Activated CD8-positive, alpha-beta memory T cell treated with anti-CD3 and anti-CD28 coated beads for 4 hours (primary cell): ENCODE results near the gene MKLN1.
A peak's percentile ranks its signal among the peaks of the same experiment; 100 is the strongest.
"Not testable (repeated sequence)": the region's sequence is repeated elsewhere in the genome, so short reads cannot be mapped to it uniquely, and the experiment has no call there.

Source experiments
- DNase-seq, 2 donors: peaks; one replicate each; pipeline ENCODE4 v3.0.0-alpha.2; 2020; ENCODE audit warnings: low read depth in 2 of 2

Gene MKLN1

GRCh38 chr7:131327626-131328376 lies at the start of gene MKLN1:
MKLN1 (plus strand) TSS chr7:131327876; CDS start chr7:131327900, 24 bp downstream.
- peak; percentile 75 to 76 for DNase-seq

DNA sequence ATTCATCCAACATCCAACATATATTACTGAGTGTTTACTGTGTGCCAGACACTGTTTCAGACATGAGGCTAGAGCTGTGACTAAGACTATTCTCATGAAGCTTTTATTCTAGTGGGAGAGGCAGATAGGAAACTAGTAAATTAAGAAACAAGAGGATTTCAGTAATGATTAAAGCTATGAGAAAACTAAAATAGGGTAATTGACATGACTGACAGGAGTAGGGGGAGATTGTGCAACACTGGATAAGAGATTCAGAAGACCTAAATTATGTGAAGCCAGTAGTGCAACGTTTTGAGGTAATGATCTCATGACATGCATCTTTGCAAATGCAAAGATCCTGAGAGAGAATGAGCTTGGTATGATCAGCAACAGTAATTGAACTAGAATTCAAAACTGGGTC lies 48.6 kb upstream of the MKLN1 start:
- DNase-seq, result no peak

DNA sequence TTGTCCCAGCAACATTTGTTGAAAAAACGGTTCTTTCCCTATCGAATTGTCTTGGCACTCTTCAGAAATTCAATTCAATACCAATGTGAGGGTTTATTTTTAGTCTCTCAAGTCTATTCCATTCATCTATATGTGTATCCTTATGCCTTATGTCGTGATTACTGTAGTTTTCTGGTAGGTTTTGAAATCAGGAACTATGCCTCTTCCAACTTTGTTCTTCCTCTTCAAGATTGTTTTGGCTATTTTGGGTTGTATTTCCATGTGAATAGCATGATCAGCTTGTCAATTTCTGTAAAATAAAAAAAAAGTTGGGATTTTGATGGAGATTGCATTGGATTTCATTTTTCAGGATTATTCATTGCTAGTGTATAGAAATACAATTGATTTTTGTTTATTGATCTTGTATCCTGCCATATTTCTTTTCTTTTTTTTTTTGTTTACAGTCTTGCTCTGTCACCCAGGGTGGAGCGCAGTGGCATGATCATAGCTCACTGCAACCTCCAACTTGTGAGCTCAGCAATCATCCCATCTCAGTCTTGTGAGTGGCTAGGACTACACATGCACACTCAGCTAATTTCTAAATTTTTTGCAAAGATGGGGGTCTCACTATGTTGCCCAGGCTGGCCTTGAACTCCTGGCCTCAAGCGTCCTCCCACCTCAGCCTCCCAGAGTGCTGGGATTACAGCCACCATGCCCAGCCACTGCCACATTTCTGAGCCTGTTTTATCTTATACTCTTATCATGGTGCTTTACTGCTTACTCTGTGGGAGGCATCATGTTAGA lies 46.2 kb upstream of the MKLN1 start:
- DNase-seq, result no peak

- no peak for DNase-seq
Measured at GRCh38 chr7:131284702-131285419, 42.8 kb upstream of the MKLN1 start.

DNA sequence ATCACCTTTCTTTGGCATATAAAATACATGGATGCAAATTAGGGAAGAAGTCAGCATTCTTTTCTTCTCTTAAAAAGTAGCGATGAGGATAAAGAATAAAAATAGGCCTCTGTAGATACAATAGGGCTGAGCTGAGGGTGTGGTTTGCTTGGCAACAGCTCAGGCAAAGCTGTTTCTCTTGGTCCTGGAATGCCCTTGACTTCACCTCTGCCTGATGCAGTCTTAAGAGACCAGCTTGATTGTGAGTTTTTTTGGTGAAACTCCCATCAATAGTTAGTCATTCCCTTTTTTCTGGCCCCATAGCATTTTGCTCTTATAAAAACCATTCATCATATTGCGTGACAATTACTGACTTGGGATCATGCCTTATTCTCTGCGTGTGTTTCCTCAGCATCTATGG lies 42.1 kb upstream of the MKLN1 start:
- DNase-seq, result no peak

DNA sequence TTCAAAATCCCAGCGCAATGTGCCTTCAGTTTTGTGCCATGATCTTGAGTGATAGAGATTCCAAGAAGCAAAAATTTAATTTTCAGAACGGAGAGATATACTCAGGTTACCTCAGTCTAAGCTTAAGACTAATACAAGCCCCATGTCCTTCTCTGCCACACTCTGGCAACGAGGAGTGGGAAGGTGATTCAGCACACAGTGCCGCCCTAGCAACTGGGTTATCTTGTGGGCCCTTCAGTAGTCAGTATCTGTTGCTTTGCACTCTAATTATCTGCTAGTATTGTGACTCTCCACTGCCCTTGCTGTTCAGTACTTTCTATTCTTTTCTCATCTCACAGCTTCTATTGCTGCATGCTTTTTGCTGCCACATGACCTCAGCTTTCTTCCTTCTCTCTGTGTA lies 39.2 kb upstream of the MKLN1 start:
- DNase-seq, result no peak

GRCh38 chr7:131289051-131289450 lies 38.6 kb upstream of the MKLN1 start:
- no peak for DNase-seq

DNA sequence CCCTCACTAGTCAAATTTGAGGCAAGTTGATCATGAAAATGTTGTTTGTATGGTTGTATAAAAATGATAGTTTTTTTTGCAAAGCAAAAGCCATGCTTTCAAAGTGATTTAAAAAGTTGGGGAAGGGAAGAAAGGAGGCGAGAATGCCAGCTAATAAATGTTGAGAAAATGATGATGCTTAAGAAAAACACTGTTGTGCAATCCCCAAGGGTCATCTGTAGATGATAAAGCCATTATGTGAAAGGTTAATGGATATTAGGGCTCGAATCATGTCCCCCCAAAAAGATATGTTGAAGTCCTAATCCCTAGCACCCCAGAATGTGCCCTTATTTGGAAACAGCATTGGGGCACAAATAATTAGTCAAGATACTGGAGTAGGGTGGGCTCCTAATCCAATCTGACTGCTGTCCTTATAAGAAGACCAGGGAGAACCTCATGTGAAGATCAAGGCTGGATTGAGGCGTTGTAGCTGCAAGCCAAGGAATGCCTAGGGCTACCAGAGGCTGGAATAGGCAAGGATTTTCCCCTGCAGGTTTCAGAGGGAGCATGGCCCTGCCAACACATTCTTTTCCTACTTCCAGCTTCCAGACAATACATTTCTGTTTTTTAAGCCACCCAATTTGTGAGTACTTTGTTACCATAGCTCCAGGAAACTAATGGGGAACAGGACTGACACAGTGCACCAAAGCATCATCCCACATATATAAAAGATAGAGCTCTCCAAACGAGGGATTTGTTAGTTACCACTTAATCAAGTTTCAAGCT lies 35.4 kb upstream of the MKLN1 start:
- no peak for DNase-seq

DNA sequence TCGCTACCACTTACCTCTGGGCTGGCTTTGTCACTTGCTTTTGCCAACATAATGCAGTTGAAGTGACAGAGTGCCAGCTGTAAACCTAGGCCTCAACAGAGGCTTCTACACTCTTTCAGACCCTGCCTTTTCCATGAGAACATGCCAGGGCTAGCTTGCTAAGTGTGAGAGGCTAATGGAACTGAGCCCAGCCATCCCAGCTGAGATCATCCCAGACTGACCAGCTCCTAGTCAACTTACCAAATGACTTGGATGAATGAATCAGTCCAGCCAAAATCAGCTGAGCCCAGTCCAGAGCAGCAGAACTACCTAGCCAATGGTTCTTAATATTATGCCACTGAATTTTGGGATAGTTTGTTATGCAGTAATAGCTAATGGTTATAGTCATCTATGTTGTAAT lies 34.7 kb upstream of the MKLN1 start:
- DNase-seq, result no peak

- DNase-seq, result no peak
Measured at GRCh38 chr7:131294553-131294952, 33.1 kb upstream of the MKLN1 start.

- DNase-seq, result no peak
Measured at GRCh38 chr7:131298608-131298992, 29.1 kb upstream of the MKLN1 start.

GRCh38 chr7:131299074-131299473 lies 28.6 kb upstream of the MKLN1 start:
- DNase-seq, result no peak

DNA sequence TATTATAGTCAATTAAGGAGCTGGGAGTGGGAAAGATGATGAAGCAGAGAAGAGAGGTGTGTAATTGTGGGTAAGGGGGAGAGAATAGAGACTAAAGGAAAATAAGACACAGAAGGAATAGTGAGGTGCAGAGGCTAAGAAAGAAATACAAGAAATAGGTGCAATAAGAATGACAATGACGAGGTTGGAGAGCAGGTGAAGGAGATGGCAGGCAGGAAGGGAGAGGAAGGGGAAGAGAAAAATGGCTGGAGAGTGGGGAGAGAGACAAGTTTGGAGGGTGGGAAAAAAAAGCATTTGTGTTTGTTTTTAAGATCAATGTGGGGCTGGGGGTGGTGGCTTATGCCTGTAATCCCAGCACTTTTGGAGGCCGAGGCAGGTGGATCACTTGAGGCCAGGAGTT lies 27.6 kb upstream of the MKLN1 start:
- DNase-seq, result no peak

DNA sequence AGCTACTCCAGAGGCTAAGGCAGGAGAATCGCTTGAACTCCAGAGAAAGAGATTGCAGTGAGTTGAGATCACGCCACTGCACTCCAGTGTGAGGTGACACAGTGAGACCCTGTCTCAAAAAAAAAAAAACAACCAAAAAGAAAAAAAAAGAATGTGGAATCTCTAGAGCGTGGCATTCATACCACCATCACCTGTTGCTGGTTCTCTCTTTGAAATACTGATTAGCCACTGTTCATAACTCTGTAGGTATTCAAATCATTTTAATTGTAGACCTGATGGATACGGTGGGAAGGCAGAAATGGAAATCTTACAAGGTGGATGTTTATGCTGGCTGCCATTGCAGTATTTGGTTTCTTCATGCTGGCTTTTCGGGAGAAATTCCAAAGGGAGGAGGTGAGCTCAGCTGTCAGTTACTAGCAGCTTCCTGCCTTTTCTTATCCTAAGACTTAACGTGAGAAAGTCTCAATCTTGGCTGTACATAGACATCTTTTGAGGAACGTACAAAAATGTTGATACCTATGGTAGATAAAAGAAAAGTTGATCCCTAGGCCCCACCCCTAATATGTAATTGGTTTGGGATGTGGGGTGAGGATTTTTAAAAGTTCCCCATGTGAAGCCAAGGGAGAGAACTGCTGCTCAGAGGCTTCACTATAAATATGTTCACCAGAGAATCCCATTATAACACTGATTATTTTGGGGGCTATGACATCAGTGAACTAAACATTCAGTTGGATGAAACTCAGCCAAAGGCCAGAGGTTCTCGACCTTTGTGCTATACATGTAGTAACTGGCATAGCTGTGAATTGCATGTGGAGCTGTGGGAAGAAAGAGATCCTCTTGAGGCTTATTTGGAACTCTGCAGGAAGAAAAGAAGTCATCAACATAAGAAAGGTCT lies 26.9 kb upstream of the MKLN1 start:
- DNase-seq, result no peak

DNA sequence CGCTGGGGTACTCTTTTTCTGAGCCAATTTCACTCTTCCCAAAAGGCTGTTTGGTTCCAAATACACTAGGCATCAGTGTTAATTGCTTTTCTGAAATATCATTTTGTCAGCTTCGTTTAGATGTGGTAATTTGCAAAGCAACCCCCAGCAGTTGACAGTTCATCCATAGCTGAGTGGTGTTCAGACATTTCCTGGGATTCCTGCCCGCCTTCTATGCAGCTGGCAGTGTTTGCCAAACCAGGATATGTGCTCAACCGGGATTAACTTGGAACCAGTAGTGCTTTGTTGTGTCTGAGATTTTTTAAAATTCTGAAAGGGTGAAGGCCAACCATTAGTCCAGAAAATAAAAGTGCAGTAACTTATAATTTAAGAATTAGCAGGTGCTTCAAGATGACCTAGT lies 25.2 kb upstream of the MKLN1 start:
- DNase-seq, result no peak

- DNase-seq, result no peak
Measured at GRCh38 chr7:131302876-131303707, 24.6 kb upstream of the MKLN1 start.

DNA sequence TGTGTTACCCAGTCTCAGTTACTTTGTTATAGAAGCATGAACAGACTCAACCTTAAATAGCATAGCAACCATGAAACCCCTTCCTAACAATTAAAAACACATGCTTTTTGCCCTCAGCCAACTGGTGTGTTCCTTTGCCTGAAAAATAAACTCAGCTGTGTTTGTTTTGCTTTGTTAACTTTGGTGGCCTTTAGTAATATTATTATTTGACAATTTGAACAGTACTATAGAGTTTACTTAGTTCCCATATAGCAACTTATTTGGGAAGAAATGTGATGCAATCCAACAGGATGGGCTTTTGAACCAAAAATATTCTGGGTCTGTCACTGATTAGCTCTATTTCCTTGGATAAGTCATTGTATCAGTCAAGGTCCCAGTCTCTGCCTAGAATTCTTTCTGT lies 22.5 kb upstream of the MKLN1 start:
- DNase-seq, result no peak

GRCh38 chr7:131306041-131306440 lies 21.6 kb upstream of the MKLN1 start:
- DNase-seq, result not testable (repeated sequence)

DNA sequence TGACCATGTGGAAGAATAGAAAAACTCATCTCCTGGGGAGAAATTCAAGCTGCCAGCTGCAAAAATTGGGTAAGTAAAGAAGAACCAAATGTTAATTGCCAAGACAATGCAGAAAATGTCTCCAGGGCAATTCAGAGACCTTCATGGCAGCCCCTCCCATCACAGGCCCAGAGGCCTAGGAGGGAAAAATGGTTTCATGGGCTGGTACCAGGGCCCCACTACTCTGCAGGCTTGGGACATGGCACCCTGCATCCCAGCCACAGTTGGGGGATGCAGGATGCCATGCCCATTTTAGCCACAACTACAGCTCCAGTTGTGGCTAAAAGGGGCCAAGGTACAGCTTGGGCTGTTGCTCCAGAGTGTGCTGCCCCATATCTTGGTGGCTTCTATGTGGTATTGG lies 20.9 kb upstream of the MKLN1 start:
- DNase-seq, result no peak

DNA sequence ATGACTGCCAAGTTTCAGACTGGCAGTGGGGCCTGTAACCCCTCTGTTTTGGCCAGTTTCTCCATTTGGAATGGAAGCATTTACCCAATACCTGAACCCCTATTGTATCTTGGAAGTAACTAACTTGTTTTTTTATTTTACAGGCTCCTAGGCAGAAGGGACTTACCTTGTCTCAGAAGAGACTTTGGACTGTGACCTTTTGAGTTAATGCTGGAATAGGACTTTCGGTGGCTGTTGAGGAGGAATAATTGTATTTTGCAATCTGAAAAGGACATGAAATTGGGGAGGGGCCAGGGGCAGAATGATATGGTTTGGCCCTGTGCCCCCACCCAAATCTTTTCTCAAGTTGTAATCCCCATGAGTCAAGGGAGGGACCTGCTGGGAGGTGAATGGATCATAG lies 20.0 kb upstream of the MKLN1 start:
- DNase-seq, result no peak
